HepG2 (cell line): ENCODE measurements around the gene SCRN3. TPM values are rescaled to one million over a fixed set of nuclear protein-coding genes. Genes with fewer than 3 reads are reported as not detected.
A peak's percentile ranks its signal among the peaks of the same experiment; 100 is the strongest.

Source experiments
- ASH2L ChIP-seq: fragments of 300-600, 200-600 bp; sonication (generic); IDR thresholded peaks from 2 replicates; pipeline ENCODE4 v1.7.0; 2017; ENCODE audit warnings: low read depth, mild to moderate bottlenecking, moderate library complexity, mixed read lengths, low read length; ENCODE audit not compliant: insufficient read length
- ATF7 ChIP-seq, 2 experiments: fragments of 450-650 bp in 1 of 2; sonication (generic) in 1 of 2; formaldehyde crosslinking in 1 of 2; IDR thresholded peaks; 2 replicates each; pipeline versions ENCODE4 v1.4.0 to v1.6.1; 2016 to 2020; ENCODE audit warnings: antibody characterized with exemption in 1 of 2, mild to moderate bottlenecking in 1 of 2, missing genetic modification reagents in 1 of 2
- CC2D1A ChIP-seq: sonication (generic); formaldehyde crosslinking; IDR thresholded peaks from 2 replicates; pipeline ENCODE4 v1.8.1; 2023; ENCODE audit warnings: mild to moderate bottlenecking, missing genetic modification reagents
- FOSL2 ChIP-seq: sonication (generic); formaldehyde crosslinking; IDR thresholded peaks from 2 replicates; pipeline ENCODE4 v1.4.0; 2020; ENCODE audit warnings: missing genetic modification reagents
- FOXM1 ChIP-seq: sonication (generic); formaldehyde crosslinking; IDR thresholded peaks from 2 replicates; pipeline ENCODE4 v1.5.0; 2020; ENCODE audit warnings: missing genetic modification reagents
- GATA4 ChIP-seq: sonication (generic); IDR thresholded peaks from 2 replicates; pipeline ENCODE4 v1.6.1; 2016; ENCODE audit warnings: antibody characterized with exemption, low read depth, borderline replicate concordance
- GLMP ChIP-seq: sonication (generic); formaldehyde crosslinking; IDR thresholded peaks from 2 replicates; pipeline ENCODE4 v1.9.0; 2021; ENCODE audit warnings: missing genetic modification reagents, mild to moderate bottlenecking, borderline replicate concordance
- HMGXB4 ChIP-seq, 2 experiments: sonication (generic) in 1 of 2; formaldehyde crosslinking in 1 of 2; IDR thresholded peaks; 2 replicates each; pipeline versions ENCODE4 v1.4.0 to v1.6.1; 2018 to 2020; ENCODE audit warnings: missing genetic modification reagents in 2 of 2, borderline replicate concordance in 1 of 2, low read depth in 1 of 2, mild to moderate bottlenecking in 1 of 2, missing biosample characterization in 1 of 2
- HNRNPLL ChIP-seq: fragments of 200-400 bp; formaldehyde crosslinking; IDR thresholded peaks from 2 replicates; pipeline ENCODE4 v1.6.1; 2017; ENCODE audit warnings: mild to moderate bottlenecking, low read depth, low read length; ENCODE audit not compliant: poor library complexity, severe bottlenecking
- NFKBIZ ChIP-seq: IDR thresholded peaks from 2 replicates; pipeline ENCODE4 v1.6.1; 2018; ENCODE audit warnings: missing genetic modification reagents, missing compliant biosample characterization
- NKX3-1 ChIP-seq: sonication (generic); formaldehyde crosslinking; IDR thresholded peaks from 2 replicates; pipeline ENCODE4 v1.5.0; 2020; ENCODE audit warnings: missing genetic modification reagents
- SOX6 ChIP-seq, 2 experiments: fragments of 450-650 bp in 1 of 2; sonication (generic) in 1 of 2; formaldehyde crosslinking in 1 of 2; IDR thresholded peaks; 2 replicates each; pipeline versions ENCODE4 v1.4.0 to v1.6.1; 2017 to 2020; ENCODE audit warnings: antibody characterized with exemption in 1 of 2, mild to moderate bottlenecking in 1 of 2, missing genetic modification reagents in 1 of 2
- TBX3 ChIP-seq: fragments of 450-650 bp; IDR thresholded peaks from 2 replicates; pipeline ENCODE4 v1.6.1; 2017; ENCODE audit warnings: antibody characterized with exemption, mild to moderate bottlenecking, inconsistent platforms, borderline replicate concordance
- TGIF2 ChIP-seq: IDR thresholded peaks from 2 replicates; pipeline ENCODE4 v1.6.1; 2016; ENCODE audit warnings: control low read depth, missing compliant biosample characterization
- ZBTB42 ChIP-seq: sonication (generic); formaldehyde crosslinking; IDR thresholded peaks from 2 replicates; pipeline ENCODE4 v1.5.0; 2020; ENCODE audit warnings: mild to moderate bottlenecking, missing genetic modification reagents
- ZMAT3 ChIP-seq: sonication (generic); formaldehyde crosslinking; conservative IDR thresholded peaks from 2 replicates; pipeline ENCODE4 v1.7.0; 2021; ENCODE audit warnings: missing genetic modification reagents
- ZMYM2 ChIP-seq: sonication (generic); formaldehyde crosslinking; IDR thresholded peaks from 2 replicates; pipeline ENCODE4 v1.8.0; 2022; ENCODE audit warnings: mild to moderate bottlenecking, missing genetic modification reagents
- ZNF282 ChIP-seq: fragments of 450-650 bp; IDR thresholded peaks from 2 replicates; pipeline ENCODE4 v1.6.1; 2018; ENCODE audit not compliant: partially characterized antibody
- ZNF543 ChIP-seq: sonication (generic); formaldehyde crosslinking; IDR thresholded peaks from 2 replicates; pipeline ENCODE4 v1.4.0; 2020; ENCODE audit warnings: mild to moderate bottlenecking, missing genetic modification reagents
- ZNF75D ChIP-seq: sonication (generic); formaldehyde crosslinking; IDR thresholded peaks from 2 replicates; pipeline ENCODE4 v1.8.1; 2023; ENCODE audit warnings: missing genetic modification reagents, mild to moderate bottlenecking, borderline replicate concordance
- polyA plus RNA-seq, 8 experiments: library from polyadenylated mRNA; depleted of rRNA in 3 of 8; stranded (reverse) in 7 of 8; unstranded in 1 of 8; fragments of >200 nt; fragmentation: Illumina TruSeq in 4 of 8; extraction: Trizol in 4 of 8; gene quantifications; 2 replicates each; pipeline versions ENCODE4 v1.2.1 to v1.2.3, GENCODE V29; 2011 to 2016; ENCODE audit warnings: low read depth in 4 of 8, missing spikeins in 1 of 8, mixed read lengths in 1 of 8; ENCODE audit not compliant: insufficient read depth in 1 of 8
- total RNA-seq, 5 experiments: library from RNA; depleted of rRNA; stranded (reverse); fragments of >200 nt; fragmentation: Illumina TruSeq; extraction: Trizol; gene quantifications; 2 replicates each; pipeline ENCODE4 v1.2.3, GENCODE V29; 2016; ENCODE audit warnings: low read depth in 1 of 5
- TF ChIP-seq, protein P1 (sequence below): sonication (generic); formaldehyde crosslinking; conservative IDR thresholded peaks from 2 replicates; pipeline ENCODE4 v1.4.0; 2020; ENCODE audit warnings: missing genetic modification reagents
- TF ChIP-seq, protein P2 (sequence below): IDR thresholded peaks from 2 replicates; pipeline ENCODE4 v1.6.1; 2016; ENCODE audit warnings: control low read depth
- TF ChIP-seq, protein P3 (sequence below): sonication (generic); formaldehyde crosslinking; IDR thresholded peaks from 2 replicates; pipeline ENCODE4 v1.8.0; 2022; ENCODE audit warnings: mild to moderate bottlenecking, missing genetic modification reagents, moderate library complexity

SCRN3 gene
- total and polyA plus RNA-seq, 2 of the 13 experiments (the other 11 are each of a cell fraction or from before 2014, with no cell fraction given) = 6.6 to 11.3 TPM

GRCh38 chr2:174395284-174395968 is at the start of gene SCRN3 (continued):
- TF ChIP-seq, protein P1, sequence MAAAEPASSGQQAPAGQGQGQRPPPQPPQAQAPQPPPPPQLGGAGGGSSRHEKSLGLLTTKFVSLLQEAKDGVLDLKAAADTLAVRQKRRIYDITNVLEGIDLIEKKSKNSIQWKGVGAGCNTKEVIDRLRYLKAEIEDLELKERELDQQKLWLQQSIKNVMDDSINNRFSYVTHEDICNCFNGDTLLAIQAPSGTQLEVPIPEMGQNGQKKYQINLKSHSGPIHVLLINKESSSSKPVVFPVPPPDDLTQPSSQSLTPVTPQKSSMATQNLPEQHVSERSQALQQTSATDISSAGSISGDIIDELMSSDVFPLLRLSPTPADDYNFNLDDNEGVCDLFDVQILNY (CRISPR knock-in tag) = no peak
- TF ChIP-seq, protein P2, sequence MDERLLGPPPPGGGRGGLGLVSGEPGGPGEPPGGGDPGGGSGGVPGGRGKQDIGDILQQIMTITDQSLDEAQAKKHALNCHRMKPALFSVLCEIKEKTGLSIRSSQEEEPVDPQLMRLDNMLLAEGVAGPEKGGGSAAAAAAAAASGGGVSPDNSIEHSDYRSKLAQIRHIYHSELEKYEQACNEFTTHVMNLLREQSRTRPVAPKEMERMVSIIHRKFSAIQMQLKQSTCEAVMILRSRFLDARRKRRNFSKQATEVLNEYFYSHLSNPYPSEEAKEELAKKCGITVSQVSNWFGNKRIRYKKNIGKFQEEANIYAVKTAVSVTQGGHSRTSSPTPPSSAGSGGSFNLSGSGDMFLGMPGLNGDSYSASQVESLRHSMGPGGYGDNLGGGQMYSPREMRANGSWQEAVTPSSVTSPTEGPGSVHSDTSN (CRISPR knock-in tag) = peak; percentile 70; the same call in 1 of the 2 replicates
- TF ChIP-seq ASH2L (peak; percentile 97), ATF7 (IDR thresholded peaks at IDR 0.05) (no peak), ATF7 (CRISPR knock-in tag; IDR thresholded peaks at IDR 0.05) (0 out of 2 replicates have a peak, but pooled peaks have one; percentile 52), GLMP (CRISPR knock-in tag) (no peak), TGIF2 (CRISPR knock-in tag) (peak; percentile 91), NFKBIZ (CRISPR knock-in tag) (peak; percentile 80; the same call in 1 of the 2 replicates), HMGXB4 (CRISPR knock-in tag; IDR thresholded peaks at IDR 0.05; ENCODE audit: borderline replicate concordance in 1 of 2, low read depth in 1 of 2) (peak in 1 of 2 experiments; percentile 83; a peak in 2 of 4 replicates), ZMAT3 (CRISPR knock-in tag) (peak; percentile 70), HNRNPLL (peak; percentile 75), NKX3-1 (CRISPR knock-in tag) (peak; percentile 56; the same call in 1 of the 2 replicates), ZBTB42 (CRISPR knock-in tag) (peak; percentile 70; the same call in 1 of the 2 replicates), TBX3 (peak; percentile 51), FOSL2 (peak; percentile 39; the same call in 1 of the 2 replicates), ZNF75D (CRISPR knock-in tag) (peak; percentile 35; the same call in 1 of the 2 replicates), CC2D1A (CRISPR knock-in tag) (no peak), GATA4 (0 out of 2 replicates have a peak, but pooled peaks have one; percentile 13), SOX6 (IDR thresholded peaks at IDR 0.05) (no peak), SOX6 (CRISPR knock-in tag; IDR thresholded peaks at IDR 0.05) (0 out of 2 replicates have a peak, but pooled peaks have one; percentile 73), FOXM1 (CRISPR knock-in tag) (no peak), ZNF543 (no peak; the same call in 1 of the 2 replicates), ZMYM2 (peak; percentile 30; the same call in 1 of the 2 replicates), ZNF282 (no peak)
- TF ChIP-seq, protein P3, sequence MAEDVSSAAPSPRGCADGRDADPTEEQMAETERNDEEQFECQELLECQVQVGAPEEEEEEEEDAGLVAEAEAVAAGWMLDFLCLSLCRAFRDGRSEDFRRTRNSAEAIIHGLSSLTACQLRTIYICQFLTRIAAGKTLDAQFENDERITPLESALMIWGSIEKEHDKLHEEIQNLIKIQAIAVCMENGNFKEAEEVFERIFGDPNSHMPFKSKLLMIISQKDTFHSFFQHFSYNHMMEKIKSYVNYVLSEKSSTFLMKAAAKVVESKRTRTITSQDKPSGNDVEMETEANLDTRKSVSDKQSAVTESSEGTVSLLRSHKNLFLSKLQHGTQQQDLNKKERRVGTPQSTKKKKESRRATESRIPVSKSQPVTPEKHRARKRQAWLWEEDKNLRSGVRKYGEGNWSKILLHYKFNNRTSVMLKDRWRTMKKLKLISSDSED (CRISPR knock-in tag) = no peak
